GM12865 (cell line): ENCODE results near the gene RASAL1.
"Not testable (repeated sequence)": the region's sequence is repeated elsewhere in the genome, so short reads cannot be mapped to it uniquely, and the experiment has no call there.

Source experiments
- DNase-seq: peaks from one replicate; pipeline ENCODE4 v3.0.0; 2010; ENCODE audit warnings: low read depth
- H3K4me3 ChIP-seq: 2 replicates; pipeline ENCODE4 v1.5.1; 2011; ENCODE audit warnings: mild to moderate bottlenecking, low read depth, low read length, control low read depth
- CTCF ChIP-seq: IDR thresholded peaks from 2 replicates; pipeline ENCODE4 v1.5.1; 2011; ENCODE audit warnings: low read length, control low read depth, low read depth, inconsistent platforms; ENCODE audit not compliant: insufficient read depth; ENCODE audit errors: missing control alignments

RASAL1 gene

GRCh38 chr12:113146999-113147398 lies 11.4 kb upstream of the RASAL1 start:
- TF ChIP-seq CTCF, result no peak
- DNase-seq, result no peak
- no peak overlapping the region for H3K4me3 ChIP-seq

- H3K4me3 ChIP-seq, result no peak overlapping the region
- DNase-seq, result no peak
- no peak for TF ChIP-seq CTCF
Observed at GRCh38 chr12:113145720-113146551, 10.4 kb upstream of the RASAL1 start.

GRCh38 chr12:113144806-113145205 lies 9.2 kb upstream of the RASAL1 start:
- TF ChIP-seq CTCF, result no peak
- no peak overlapping the region for H3K4me3 ChIP-seq
- no peak for DNase-seq

GRCh38 chr12:113143959-113144358 lies 8.4 kb upstream of the RASAL1 start:
- H3K4me3 ChIP-seq, result no peak overlapping the region
- DNase-seq, result no peak
- no peak for TF ChIP-seq CTCF

- no peak overlapping the region for H3K4me3 ChIP-seq
- TF ChIP-seq CTCF, result no peak
- DNase-seq, result no peak
Observed at GRCh38 chr12:113142886-113143332, 7.3 kb upstream of the RASAL1 start.

GRCh38 chr12:113142173-113142885 lies 6.8 kb upstream of the RASAL1 start:
- DNase-seq, result no peak
- no peak for TF ChIP-seq CTCF
- no peak overlapping the region for H3K4me3 ChIP-seq

- DNase-seq, H3K4me3 ChIP-seq: not testable (repeated sequence)
Observed at GRCh38 chr12:113141716-113142115, 6.2 kb upstream of the RASAL1 start.
